Ishikawa (cell line): ENCODE results near the gene MXD1.

ENCODE experiments used
- CEBPB ChIP-seq: IDR thresholded peaks from 2 replicates; pipeline ENCODE4 v1.6.1; 2012
- CREB1 ChIP-seq: IDR thresholded peaks from 2 replicates; pipeline ENCODE4 v1.6.1; 2012; ENCODE audit warnings: low read depth
- EP300 ChIP-seq: IDR thresholded peaks from 2 replicates; pipeline ENCODE4 v1.6.1; 2012; ENCODE audit warnings: borderline replicate concordance
- RAD21 ChIP-seq: IDR thresholded peaks from 2 replicates; pipeline ENCODE4 v1.6.1; 2012; ENCODE audit warnings: low read depth
- TAF1 ChIP-seq: IDR thresholded peaks from 2 replicates; pipeline ENCODE4 v1.6.1; 2012; ENCODE audit warnings: low read depth, mild to moderate bottlenecking
- TF ChIP-seq, protein P1 (sequence below): IDR thresholded peaks from 2 replicates; pipeline ENCODE4 v1.6.1; 2012
- TF ChIP-seq, protein P2 (sequence below): IDR thresholded peaks from 2 replicates; pipeline ENCODE4 v1.6.1; 2012; ENCODE audit warnings: low read depth, mild to moderate bottlenecking

- TF ChIP-seq, protein P1, sequence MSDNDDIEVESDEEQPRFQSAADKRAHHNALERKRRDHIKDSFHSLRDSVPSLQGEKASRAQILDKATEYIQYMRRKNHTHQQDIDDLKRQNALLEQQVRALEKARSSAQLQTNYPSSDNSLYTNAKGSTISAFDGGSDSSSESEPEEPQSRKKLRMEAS: no peak
- TF ChIP-seq CEBPB: no peak
- TF ChIP-seq EP300: no peak
- TF ChIP-seq, protein P2, sequence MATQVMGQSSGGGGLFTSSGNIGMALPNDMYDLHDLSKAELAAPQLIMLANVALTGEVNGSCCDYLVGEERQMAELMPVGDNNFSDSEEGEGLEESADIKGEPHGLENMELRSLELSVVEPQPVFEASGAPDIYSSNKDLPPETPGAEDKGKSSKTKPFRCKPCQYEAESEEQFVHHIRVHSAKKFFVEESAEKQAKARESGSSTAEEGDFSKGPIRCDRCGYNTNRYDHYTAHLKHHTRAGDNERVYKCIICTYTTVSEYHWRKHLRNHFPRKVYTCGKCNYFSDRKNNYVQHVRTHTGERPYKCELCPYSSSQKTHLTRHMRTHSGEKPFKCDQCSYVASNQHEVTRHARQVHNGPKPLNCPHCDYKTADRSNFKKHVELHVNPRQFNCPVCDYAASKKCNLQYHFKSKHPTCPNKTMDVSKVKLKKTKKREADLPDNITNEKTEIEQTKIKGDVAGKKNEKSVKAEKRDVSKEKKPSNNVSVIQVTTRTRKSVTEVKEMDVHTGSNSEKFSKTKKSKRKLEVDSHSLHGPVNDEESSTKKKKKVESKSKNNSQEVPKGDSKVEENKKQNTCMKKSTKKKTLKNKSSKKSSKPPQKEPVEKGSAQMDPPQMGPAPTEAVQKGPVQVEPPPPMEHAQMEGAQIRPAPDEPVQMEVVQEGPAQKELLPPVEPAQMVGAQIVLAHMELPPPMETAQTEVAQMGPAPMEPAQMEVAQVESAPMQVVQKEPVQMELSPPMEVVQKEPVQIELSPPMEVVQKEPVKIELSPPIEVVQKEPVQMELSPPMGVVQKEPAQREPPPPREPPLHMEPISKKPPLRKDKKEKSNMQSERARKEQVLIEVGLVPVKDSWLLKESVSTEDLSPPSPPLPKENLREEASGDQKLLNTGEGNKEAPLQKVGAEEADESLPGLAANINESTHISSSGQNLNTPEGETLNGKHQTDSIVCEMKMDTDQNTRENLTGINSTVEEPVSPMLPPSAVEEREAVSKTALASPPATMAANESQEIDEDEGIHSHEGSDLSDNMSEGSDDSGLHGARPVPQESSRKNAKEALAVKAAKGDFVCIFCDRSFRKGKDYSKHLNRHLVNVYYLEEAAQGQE: no peak
- no peak for TF ChIP-seq RAD21
- no peak for TF ChIP-seq TAF1
- no peak for TF ChIP-seq CREB1
Measured at GRCh38 chr2:69934614-69934908, 19.7 kb downstream of the MXD1 start.
